H54 (cell line): ENCODE results near the gene ASCL3.
A peak's percentile ranks its signal among the peaks of the same experiment; 100 is the strongest.
"Not testable (repeated sequence)": the region's sequence is repeated elsewhere in the genome, so short reads cannot be mapped to it uniquely, and the experiment has no call there.

Source experiments
- DNase-seq: peaks from one replicate; pipeline ENCODE4 v3.0.0; 2011; ENCODE audit warnings: low spot score, mixed read lengths; ENCODE audit not compliant: insufficient read length
- FAIRE-seq: peaks from 3 replicates; lab custom pipeline; 2011; peaks lifted over from hg19 to GRCh38; lab: Jason Lieb, UNC
- POLR2A ChIP-seq: IDR thresholded peaks from 2 replicates; pipeline ENCODE4 v1.6.1; 2011; ENCODE audit warnings: low read depth, mild to moderate bottlenecking, low read length

The ASCL3 gene

DNA sequence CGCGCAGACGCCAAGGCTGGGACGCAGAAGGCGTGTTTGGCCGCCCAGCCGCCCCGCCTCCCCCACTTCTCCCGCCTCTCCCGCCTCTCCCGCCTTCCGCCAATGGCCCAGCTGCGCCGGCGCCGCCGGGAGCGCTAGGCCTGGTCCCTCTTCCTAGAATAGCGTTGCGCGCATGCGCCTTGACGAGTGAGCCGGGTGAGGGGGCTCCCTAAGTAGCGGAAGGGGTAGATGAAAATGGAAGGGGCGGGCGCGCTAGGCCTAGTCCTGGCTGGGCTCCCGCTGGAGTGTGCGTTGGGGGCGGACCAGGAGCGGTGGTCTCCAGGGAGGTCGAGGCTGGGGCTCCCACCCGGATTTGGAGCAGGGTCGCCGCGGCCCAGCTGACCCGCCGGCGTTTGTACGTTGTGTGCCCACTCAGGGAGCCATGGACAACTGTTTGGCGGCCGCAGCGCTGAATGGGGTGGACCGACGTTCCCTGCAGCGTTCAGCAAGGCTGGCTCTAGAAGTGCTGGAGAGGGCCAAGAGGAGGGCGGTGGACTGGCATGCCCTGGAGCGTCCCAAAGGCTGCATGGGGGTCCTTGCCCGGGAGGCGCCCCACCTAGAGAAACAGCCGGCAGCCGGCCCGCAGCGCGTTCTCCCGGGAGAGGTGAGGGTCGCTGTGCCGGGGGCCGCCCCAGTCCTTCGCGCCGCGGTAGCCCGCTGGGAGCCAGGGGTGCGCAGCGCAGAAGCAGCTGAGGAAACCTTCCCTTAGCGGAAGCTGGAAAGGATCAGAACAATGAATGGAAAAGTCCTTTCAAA lies 31.6 kb downstream of the ASCL3 start, which contains the start of gene AKIP1:
TSS of gene AKIP1 (plus strand) at position 161 of the 795 bp plus-strand sequence. CDS start at position 422, 261 bp downstream.
- FAIRE-seq (no peak), DNase-seq (peak; percentile 93)
- TF ChIP-seq POLR2A: peak; percentile 81

DNA sequence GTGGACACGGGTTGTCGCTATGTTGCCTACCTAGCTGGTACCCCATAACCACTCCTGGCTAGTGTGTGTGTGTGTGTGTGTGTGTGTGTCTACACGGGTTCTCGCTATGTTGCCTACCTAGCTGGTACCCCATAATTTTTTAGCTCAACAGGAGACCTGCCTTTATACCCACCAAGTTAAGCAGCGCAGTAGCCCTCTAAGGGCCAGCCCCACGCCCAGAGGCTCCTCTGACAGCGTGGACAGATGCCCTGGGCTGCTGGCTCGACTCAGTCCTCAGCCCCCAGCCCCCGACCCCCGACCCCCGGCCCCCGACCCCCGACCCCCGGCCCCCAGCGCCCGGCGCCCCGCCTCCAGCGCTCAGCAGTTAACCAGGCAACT lies 32.2 kb downstream of the ASCL3 start:
- DNase-seq (no peak), FAIRE-seq (no peak)
- TF ChIP-seq POLR2A: no peak

DNA sequence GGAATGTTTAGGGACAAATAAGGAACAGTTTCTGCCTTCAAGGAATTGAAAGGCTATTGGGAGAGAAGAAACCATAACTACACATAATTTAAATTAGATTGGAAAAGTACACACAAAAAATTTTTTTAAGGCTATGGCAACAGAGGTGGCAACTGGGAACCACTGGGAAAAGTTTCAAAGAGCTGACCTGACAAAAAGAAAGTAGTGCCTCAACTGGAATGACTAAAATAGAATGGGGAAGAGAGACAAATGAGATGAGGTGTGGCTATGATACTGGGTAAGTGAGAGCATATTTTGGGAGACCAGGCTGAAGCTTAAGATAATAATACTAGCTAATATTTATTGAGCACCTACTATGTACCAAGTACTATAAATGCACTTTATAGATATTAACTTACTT lies 34.7 kb downstream of the ASCL3 start:
- DNase-seq (no peak), FAIRE-seq (no peak)
- TF ChIP-seq POLR2A: no peak

DNA sequence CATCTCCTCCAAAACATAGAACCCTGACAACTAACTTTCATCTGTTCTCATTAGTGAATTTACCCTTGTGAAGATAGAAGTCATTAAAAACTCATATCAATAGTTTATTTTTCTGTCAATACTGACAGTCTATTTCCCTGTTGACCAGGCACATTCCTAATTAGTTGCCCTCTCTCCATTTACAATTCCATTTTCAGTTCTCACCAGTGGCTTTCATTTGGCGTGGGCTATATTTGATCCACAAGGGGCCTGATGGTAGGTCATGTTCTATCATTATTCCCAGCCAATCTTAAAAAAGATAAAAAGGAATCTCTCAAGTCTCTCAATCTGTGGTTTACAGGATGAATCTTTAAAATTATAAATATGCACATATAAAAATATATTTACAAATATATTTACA lies 35.7 kb downstream of the ASCL3 start:
- no peak for DNase-seq
- FAIRE-seq: no peak
- no peak for TF ChIP-seq POLR2A

DNA sequence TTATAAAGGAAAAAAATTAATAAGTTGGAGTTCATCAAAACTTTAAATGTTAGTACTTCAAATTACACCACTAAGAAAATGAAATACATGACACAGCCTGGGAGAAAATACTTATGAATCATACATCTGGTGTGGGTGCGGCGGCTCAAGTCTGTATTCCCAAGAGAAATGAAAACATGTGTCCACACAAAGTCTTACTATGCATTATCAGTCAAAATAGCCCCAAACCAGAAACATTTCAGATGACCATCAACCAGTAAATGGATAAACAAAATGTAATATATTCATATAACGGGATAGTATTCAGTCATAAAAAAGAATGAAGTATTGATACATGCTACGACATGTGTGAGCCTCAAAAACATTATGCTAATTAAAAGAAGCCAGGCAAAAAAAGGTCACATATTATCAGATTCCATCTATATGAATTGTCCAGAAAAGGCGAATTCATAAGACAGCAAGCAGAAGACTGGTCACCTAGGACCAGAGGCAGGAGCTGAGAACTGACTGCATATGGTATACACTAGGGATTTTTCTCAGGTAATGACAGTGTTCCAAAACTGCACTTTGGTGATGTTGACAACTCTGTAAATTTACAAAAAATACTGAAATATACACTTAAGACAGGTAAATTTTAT lies 37.2 kb downstream of the ASCL3 start:
- FAIRE-seq (peak; percentile 83), DNase-seq (no peak)
- TF ChIP-seq POLR2A: no peak

DNA sequence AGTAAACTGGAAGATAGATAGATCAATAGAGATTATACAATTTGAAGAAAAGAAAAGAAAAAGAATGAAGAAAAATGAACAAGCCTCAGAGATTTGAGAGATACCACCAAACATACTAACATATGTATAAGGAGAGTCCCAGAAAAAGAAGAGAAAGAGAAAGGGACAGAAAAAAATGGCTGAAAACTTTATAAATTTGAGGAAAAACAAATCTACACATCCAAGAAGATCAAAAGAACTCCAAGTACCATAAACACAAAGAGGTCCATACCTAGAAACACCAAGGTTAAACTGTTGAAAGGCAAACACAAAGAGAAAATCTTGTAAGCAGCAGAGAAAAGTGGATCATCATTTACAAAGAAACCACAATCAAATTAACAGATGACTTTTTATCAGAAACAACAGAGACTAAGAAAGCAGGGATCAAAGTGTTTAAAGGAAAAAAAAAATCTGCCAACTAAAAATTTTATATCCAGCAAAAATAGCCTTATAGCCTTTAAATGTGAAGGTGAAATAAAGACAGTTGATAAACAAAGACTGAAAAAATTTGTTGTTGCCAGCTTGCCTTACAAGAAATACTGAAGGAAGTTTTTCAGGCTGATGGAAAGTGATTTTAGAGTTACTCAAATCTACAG lies 43.6 kb downstream of the ASCL3 start:
- FAIRE-seq: peak; percentile 33
- TF ChIP-seq POLR2A: no peak

DNA sequence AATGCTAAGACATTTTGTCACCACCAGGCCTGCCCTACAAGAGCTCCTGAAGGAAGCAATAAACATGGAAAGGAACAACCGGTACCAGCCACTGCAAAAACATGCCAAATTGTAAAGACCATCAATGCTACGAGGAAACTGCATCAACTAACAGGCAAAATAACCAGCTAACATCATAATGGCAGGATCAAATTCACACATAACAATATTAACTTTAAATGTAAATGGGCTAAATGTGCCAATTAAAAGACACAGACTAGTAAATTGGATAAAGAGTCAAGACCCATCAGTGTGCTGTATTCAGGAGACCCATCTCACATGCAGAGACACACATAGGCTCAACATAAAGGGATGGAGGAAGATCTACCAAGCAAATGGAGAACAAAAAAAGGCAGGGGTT lies 51.6 kb downstream of the ASCL3 start:
- DNase-seq, FAIRE-seq: not testable (repeated sequence)

More for the DNA sequence above, 43.6 kb downstream of the ASCL3 start:
- DNase-seq: no peak
